DND-41 (cell line): ENCODE measurements around the gene AP1G1.

Experiments used
- ATAC-seq: fragments of 200-7000 bp; cut with Tn5 transposase; 3 replicates; pipeline ENCODE4 v1.9.1; 2021; ENCODE audit warnings: low read depth; ENCODE audit not compliant: insufficient read depth
- DNase-seq: peaks from one replicate; pipeline ENCODE4 v3.0.0-alpha.2; 2020
- H2AFZ ChIP-seq: 2 replicates; pipeline ENCODE4 v1.6.0; 2012; ENCODE audit warnings: low read depth, low read length
- H3K27ac ChIP-seq: 2 replicates; pipeline ENCODE4 v1.5.1; 2012; ENCODE audit warnings: low read length, inconsistent platforms
- H3K27me3 ChIP-seq: fragments of 200-600 bp; sonication (generic); 2 replicates; pipeline ENCODE4 v1.6.0; 2012; ENCODE audit warnings: low read length, mild to moderate bottlenecking, inconsistent platforms; ENCODE audit not compliant: insufficient read depth, poor library complexity
- H3K36me3 ChIP-seq: 2 replicates; pipeline ENCODE4 v1.5.1; 2012; ENCODE audit warnings: low read length, inconsistent platforms; ENCODE audit not compliant: insufficient read depth
- H3K4me1 ChIP-seq: 2 replicates; pipeline ENCODE4 v1.5.1; 2012; ENCODE audit warnings: mild to moderate bottlenecking, low read length; ENCODE audit not compliant: insufficient read depth
- H3K4me2 ChIP-seq: 2 replicates; pipeline ENCODE4 v1.6.0; 2012; ENCODE audit warnings: mild to moderate bottlenecking, moderate library complexity, low read length, inconsistent platforms; ENCODE audit not compliant: insufficient read depth
- H3K4me3 ChIP-seq, 2 experiments: fragments of 200-600 bp in 1 of 2; shearing (Covaris generic) in 1 of 2; 2 replicates each; pipeline ENCODE4 v1.5.1; 2012 to 2016; ENCODE audit warnings: inconsistent platforms in 2 of 2, low read length in 2 of 2, mild to moderate bottlenecking in 2 of 2, low read depth in 1 of 2, moderate library complexity in 1 of 2
- H3K79me2 ChIP-seq: 2 replicates; pipeline ENCODE4 v1.6.0; 2012; ENCODE audit warnings: low read length, inconsistent platforms; ENCODE audit not compliant: insufficient read depth
- H3K9ac ChIP-seq: 2 replicates; pipeline ENCODE4 v1.6.0; 2012; ENCODE audit warnings: low read depth, mild to moderate bottlenecking, inconsistent platforms, low read length, moderate library complexity
- H3K9me3 ChIP-seq: 2 replicates; pipeline ENCODE4 v1.5.1; 2012; ENCODE audit warnings: low read length, moderate library complexity, mild to moderate bottlenecking, inconsistent platforms; ENCODE audit not compliant: insufficient read depth, severe bottlenecking
- H4K20me1 ChIP-seq: 2 replicates; pipeline ENCODE4 v1.6.0; 2012; ENCODE audit warnings: low read length; ENCODE audit not compliant: insufficient read depth
- CTCF ChIP-seq: IDR thresholded peaks from 2 replicates; pipeline ENCODE4 v1.5.1; 2012; ENCODE audit warnings: borderline replicate concordance, low read length, moderate library complexity, mild to moderate bottlenecking; ENCODE audit not compliant: poor library complexity, severe bottlenecking; ENCODE audit errors: extremely low read depth
- EZH2 ChIP-seq: IDR thresholded peaks from 3 replicates; pipeline ENCODE4 v1.6.1; 2012; ENCODE audit warnings: borderline replicate concordance, low read depth, mild to moderate bottlenecking, moderate library complexity, low read length, inconsistent platforms; ENCODE audit not compliant: severe bottlenecking

AP1G1 gene

GRCh38 chr16:71703333-71703732 is 105.3 kb downstream of the AP1G1 start:
- no peak for TF ChIP-seq EZH2
- no peak for TF ChIP-seq CTCF
- Histone ChIP-seq H3K4me1 (no peaks in the 10 kb centered on the region), H3K79me2 (no peaks in the 10 kb centered on the region), H3K4me2 (no peak overlapping the region), H3K9me3 (no peaks in the 10 kb centered on the region), H3K27ac (no peak overlapping the region), H3K9ac (no peak overlapping the region), H3K36me3 (0 out of 2 replicates have a peak, but pooled peaks cover 2% of the 10 kb centered on the region), H3K4me3 (no peak overlapping the region), H3K27me3 (no peaks in the 10 kb centered on the region), H4K20me1 (no peaks in the 10 kb centered on the region), H2AFZ (no peak overlapping the region)
- DNase-seq, result no peak
- no peak for ATAC-seq

- Histone ChIP-seq H3K9me3 (no peaks in the 10 kb centered on the region), H3K9ac (no peak overlapping the region), H3K27ac (no peak overlapping the region), H3K4me3 (no peak overlapping the region), H3K79me2 (no peaks in the 10 kb centered on the region), H3K36me3 (0 out of 2 replicates have a peak, but pooled peaks cover 2% of the 10 kb centered on the region), H2AFZ (no peak overlapping the region), H3K27me3 (no peaks in the 10 kb centered on the region), H3K4me1 (no peaks in the 10 kb centered on the region), H4K20me1 (no peaks in the 10 kb centered on the region), H3K4me2 (no peak overlapping the region)
- ATAC-seq (no peak), DNase-seq (no peak)
- TF ChIP-seq CTCF (no peak), EZH2 (no peak)
These were observed 107.8 kb downstream of the AP1G1 start for GRCh38 chr16:71700831-71701230.

- no peaks in the 10 kb centered on the region for H3K9me3 ChIP-seq
- H3K27me3 ChIP-seq, result no peaks in the 10 kb centered on the region
- no peaks in the 10 kb centered on the region for H3K4me1 ChIP-seq
- no peaks in the 10 kb centered on the region for H3K79me2 ChIP-seq
- H3K9ac ChIP-seq, result no peak overlapping the region
- H4K20me1 ChIP-seq, result no peaks in the 10 kb centered on the region
- no peak for ATAC-seq
- H3K4me2 ChIP-seq, result no peak overlapping the region
- DNase-seq, result no peak
- no peak overlapping the region for H2AFZ ChIP-seq
- TF ChIP-seq EZH2 (no peak), CTCF (no peak)
- no peak overlapping the region for H3K27ac ChIP-seq
- H3K36me3 ChIP-seq, result 0 out of 2 replicates have a peak, but pooled peaks cover 2% of the 10 kb centered on the region
- H3K4me3 ChIP-seq, result no peak overlapping the region
These were observed 110.1 kb downstream of the AP1G1 start for GRCh38 chr16:71698491-71698890.

- Histone ChIP-seq H3K4me1 (no peaks in the 10 kb centered on the region), H3K4me3 (no peak overlapping the region), H3K9me3 (no peaks in the 10 kb centered on the region), H3K27me3 (no peaks in the 10 kb centered on the region), H4K20me1 (no peaks in the 10 kb centered on the region), H3K9ac (no peak overlapping the region), H3K79me2 (no peaks in the 10 kb centered on the region), H2AFZ (no peak overlapping the region), H3K27ac (no peak overlapping the region), H3K36me3 (peaks cover 15% of the 10 kb centered on the region; the same call in 1 of the 2 replicates), H3K4me2 (no peak overlapping the region)
- TF ChIP-seq CTCF, result no peak
- TF ChIP-seq EZH2, result no peak
- ATAC-seq, result no peak
- DNase-seq, result no peak
These were observed 115.5 kb downstream of the AP1G1 start for GRCh38 chr16:71693164-71693563.
